H9 (cell line): ENCODE results near the gene GAK. TPM values are rescaled to one million over a fixed set of nuclear protein-coding genes. Genes with fewer than 3 reads are reported as not detected.

Experiments used
- DNase-seq: peaks from one replicate; pipeline ENCODE4 v3.0.0-alpha.2; 2017
- H2AFZ ChIP-seq: one replicate; pipeline ENCODE4 v1.6.1; 2013; ENCODE audit warnings: mild to moderate bottlenecking, low read length, control low read depth, moderate library complexity
- H2AK5ac ChIP-seq: 2 replicates; pipeline ENCODE4 v1.6.1; 2013; ENCODE audit warnings: low read length, control low read depth, mixed read lengths; ENCODE audit not compliant: insufficient read length
- H2BK120ac ChIP-seq: one replicate; pipeline ENCODE4 v1.6.1; 2013; ENCODE audit warnings: low read depth, mild to moderate bottlenecking, low read length, control low read depth, inconsistent platforms; ENCODE audit not compliant: poor library complexity, severe bottlenecking
- H2BK12ac ChIP-seq: 2 replicates; pipeline ENCODE4 v1.6.1; 2013; ENCODE audit warnings: low read length, control low read depth, mixed read lengths, low read depth; ENCODE audit not compliant: insufficient read length
- H2BK15ac ChIP-seq: 2 replicates; pipeline ENCODE4 v1.6.1; 2013; ENCODE audit warnings: low read depth, low read length, control low read depth
- H2BK20ac ChIP-seq: one replicate; pipeline ENCODE4 v1.6.1; 2013; ENCODE audit warnings: low read depth, mild to moderate bottlenecking, low read length, control low read depth, inconsistent platforms; ENCODE audit not compliant: poor library complexity, severe bottlenecking
- H2BK5ac ChIP-seq: 2 replicates; pipeline ENCODE4 v1.6.1; 2013; ENCODE audit warnings: low read length, control low read depth, mixed read lengths; ENCODE audit not compliant: insufficient read length
- H3K14ac ChIP-seq: 2 replicates; pipeline ENCODE4 v1.6.1; 2013; ENCODE audit warnings: low read length, control low read depth; ENCODE audit not compliant: insufficient read depth
- H3K18ac ChIP-seq: 2 replicates; pipeline ENCODE4 v1.6.1; 2013; ENCODE audit warnings: low read depth, mild to moderate bottlenecking, mixed read lengths, low read length, control low read depth; ENCODE audit not compliant: insufficient read length
- H3K23ac ChIP-seq: 2 replicates; pipeline ENCODE4 v1.6.1; 2013; ENCODE audit warnings: low read length, control low read depth, mixed read lengths, low read depth; ENCODE audit not compliant: insufficient read length
- H3K23me2 ChIP-seq: 2 replicates; pipeline ENCODE4 v1.6.1; 2013; ENCODE audit warnings: low read depth, mild to moderate bottlenecking, mixed read lengths, low read length, control low read depth; ENCODE audit not compliant: insufficient read length, poor library complexity, severe bottlenecking
- H3K27ac ChIP-seq: 2 replicates; pipeline ENCODE4 v1.5.1; 2013; ENCODE audit warnings: low read length, control low read depth, mixed read lengths, low read depth; ENCODE audit not compliant: insufficient read length
- H3K27me3 ChIP-seq: 2 replicates; pipeline ENCODE4 v1.6.1; 2013; ENCODE audit warnings: low read length, control low read depth, inconsistent platforms; ENCODE audit not compliant: insufficient read depth
- H3K4ac ChIP-seq: 2 replicates; pipeline ENCODE4 v1.6.1; 2013; ENCODE audit warnings: low read depth, mild to moderate bottlenecking, control low read depth, inconsistent platforms, low read length, moderate library complexity
- H3K4me1 ChIP-seq: 2 replicates; pipeline ENCODE4 v1.6.1; 2013; ENCODE audit warnings: low read length, control low read depth, inconsistent platforms; ENCODE audit not compliant: insufficient read depth
- H3K4me2 ChIP-seq: 2 replicates; pipeline ENCODE4 v1.6.1; 2013; ENCODE audit warnings: low read length, control low read depth, mixed read lengths; ENCODE audit not compliant: insufficient read length, insufficient read depth
- H3K56ac ChIP-seq: 2 replicates; pipeline ENCODE4 v1.6.1; 2013; ENCODE audit warnings: low read depth, mild to moderate bottlenecking, mixed read lengths, low read length, control low read depth; ENCODE audit not compliant: insufficient read length
- H3K79me1 ChIP-seq: 2 replicates; pipeline ENCODE4 v1.6.1; 2013; ENCODE audit warnings: low read depth, mild to moderate bottlenecking, moderate library complexity, low read length, control low read depth, inconsistent platforms; ENCODE audit not compliant: insufficient read depth, poor library complexity, severe bottlenecking
- H3K79me2 ChIP-seq: 2 replicates; pipeline ENCODE4 v1.6.1; 2013; ENCODE audit warnings: low read length, control low read depth, inconsistent platforms; ENCODE audit not compliant: insufficient read depth
- H3K9ac ChIP-seq: 2 replicates; pipeline ENCODE4 v1.6.1; 2013; ENCODE audit warnings: low read length, control low read depth, mixed read lengths; ENCODE audit not compliant: insufficient read length; ENCODE audit errors: extremely low read depth
- H3K9me3 ChIP-seq: one replicate; pipeline ENCODE4 v1.6.1; 2013; ENCODE audit warnings: low read depth, low read length, inconsistent platforms; ENCODE audit not compliant: control insufficient read depth
- H3T11ph ChIP-seq: one replicate; pipeline ENCODE4 v1.6.1; 2013; ENCODE audit warnings: mild to moderate bottlenecking, low read length, control low read depth, inconsistent platforms
- H4K20me1 ChIP-seq: one replicate; pipeline ENCODE4 v1.6.1; 2013; ENCODE audit not compliant: control insufficient read depth, insufficient read length, insufficient read depth
- H4K5ac ChIP-seq: 2 replicates; pipeline ENCODE4 v1.6.1; 2013; ENCODE audit warnings: low read depth, mild to moderate bottlenecking, mixed read lengths, low read length, control low read depth; ENCODE audit not compliant: insufficient read length
- H4K8ac ChIP-seq: replicated peaks from 2 replicates; pipeline ENCODE4 v1.6.1; 2013; ENCODE audit warnings: low read length, control low read depth, mixed read lengths, low read depth; ENCODE audit not compliant: insufficient read length
- H4K91ac ChIP-seq: 2 replicates; pipeline ENCODE4 v1.6.1; 2013; ENCODE audit warnings: low read depth, mild to moderate bottlenecking, moderate library complexity, mixed read lengths, low read length, control low read depth; ENCODE audit not compliant: insufficient read length
- H3K27ac Mint-ChIP-seq, 3 experiments: 2 replicates in 2 of 3; 3 replicates in 1 of 3; pipeline ENCODE4 v1.8.0; 2020 to 2021; ENCODE audit warnings: mixed read lengths in 3 of 3, mild to moderate bottlenecking in 1 of 3, moderate library complexity in 1 of 3
- H3K27me3 Mint-ChIP-seq: 2 replicates; pipeline ENCODE4 v1.8.0; 2021; ENCODE audit warnings: low read depth, mild to moderate bottlenecking, moderate library complexity, mixed read lengths
- H3K36me3 Mint-ChIP-seq, 3 experiments: 2 replicates in 2 of 3; 3 replicates in 1 of 3; pipeline ENCODE4 v1.8.0; 2020 to 2021; ENCODE audit warnings: low read depth in 3 of 3, mixed read lengths in 3 of 3; ENCODE audit not compliant: insufficient read depth in 1 of 3
- H3K4me1 Mint-ChIP-seq, 2 experiments: 2 replicates each; pipeline ENCODE4 v1.8.0; 2020; ENCODE audit warnings: mixed read lengths in 2 of 2
- H3K4me3 Mint-ChIP-seq, 2 experiments: 2 replicates in 1 of 2; 3 replicates in 1 of 2; pipeline ENCODE4 v1.8.0; 2020 to 2021; ENCODE audit warnings: mild to moderate bottlenecking in 2 of 2, mixed read lengths in 2 of 2, moderate library complexity in 1 of 2
- H3K9me3 Mint-ChIP-seq, 2 experiments: 2 replicates in 1 of 2; 3 replicates in 1 of 2; pipeline ENCODE4 v1.8.0; 2020; ENCODE audit warnings: mild to moderate bottlenecking in 2 of 2, mixed read lengths in 2 of 2, moderate library complexity in 1 of 2
- WGBS: extraction: QIAGEN DNeasy Blood & Tissue Kit; methylation state at CpG from one replicate; pipeline ENCODE4 v1.1.7; 2013; ENCODE audit warnings: missing lambda C conversion rate, low lambda C conversion rate, mixed read lengths; ENCODE audit not compliant: insufficient read length; ENCODE audit errors: extremely low coverage; 5-methylcytosine and 5-hydroxymethylcytosine counted together
- total RNA-seq: library from RNA; stranded (reverse); gene quantifications from 2 replicates; pipeline ENCODE4 v1.2.1, GENCODE V29; 2021
- TF ChIP-seq, protein P1 (sequence below): fragments of 200-600 bp; sonication (generic); conservative IDR thresholded peaks from 3 replicates; pipeline ENCODE4 v1.8.0; 2021; ENCODE audit warnings: antibody characterized with exemption, mild to moderate bottlenecking

Gene GAK
- total RNA-seq, 1 experiment from 2014 or later, result 80.7 TPM

DNA sequence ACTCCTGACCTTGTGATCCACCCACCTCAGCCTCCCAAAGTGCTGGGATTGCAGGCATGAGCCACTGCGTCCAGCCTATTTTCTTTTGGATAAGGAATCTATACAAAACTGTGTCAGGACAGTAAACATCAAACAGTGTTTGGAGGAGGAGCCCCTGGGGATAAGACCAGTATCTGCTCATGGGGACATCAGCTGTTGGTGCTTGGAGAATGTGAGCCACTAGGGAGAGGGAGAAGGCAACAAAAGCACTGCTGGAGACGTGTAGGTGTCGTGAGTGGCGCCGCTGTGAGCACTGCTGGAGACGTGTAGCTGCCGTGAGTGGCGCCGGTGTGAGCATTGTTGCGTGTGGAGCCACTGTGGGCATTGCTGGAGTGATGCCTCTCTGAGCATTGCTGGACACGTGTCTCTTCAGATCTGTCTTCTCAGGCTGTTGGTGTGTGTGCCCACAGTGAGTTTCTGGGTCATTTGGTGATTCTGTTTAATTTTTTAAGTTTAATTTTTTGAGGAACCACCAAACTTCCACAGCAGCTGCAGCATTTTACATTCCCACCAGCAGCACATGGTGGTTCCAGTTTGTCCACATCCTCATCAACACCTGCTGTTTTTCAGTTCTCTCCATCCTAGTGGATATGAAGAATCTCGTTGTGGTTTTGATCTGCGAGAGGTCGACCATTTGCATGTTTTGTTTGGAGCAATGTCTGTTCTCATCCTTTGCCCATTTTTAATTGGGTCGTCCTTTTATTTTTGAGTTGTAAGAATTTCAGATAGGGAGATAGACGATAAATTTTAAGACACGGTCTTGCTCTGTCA is 22.3 kb upstream of the GAK start:
- H3K27me3 ChIP-seq, result no peaks in the 10 kb centered on the region
- H3K4me2 ChIP-seq, result no peak overlapping the region
- H3K27ac ChIP-seq, result no peak overlapping the region
- no peaks in the 10 kb centered on the region for H3K9me3 ChIP-seq
- Mint-ChIP-seq H3K9me3 (no peaks in the 10 kb centered on the region), H3K27me3 (no peaks in the 10 kb centered on the region), H3K27ac (no peak overlapping the region; a peak in 1 of 7 replicates), H3K36me3 (peaks cover 0 to 5% (median 0%) of the 10 kb centered on the region in 3 experiments; a peak in 2 of 7 replicates), H3K4me1 (peaks cover 2 to 7% of the 10 kb centered on the region in 2 experiments; a peak in 3 of 4 replicates), H3K4me3 (no peak overlapping the region)
- no peak overlapping the region for H3K4ac ChIP-seq
- H2AK5ac ChIP-seq, result no peak overlapping the region
- no peak overlapping the region for H3K14ac ChIP-seq
- H3K79me2 ChIP-seq, result no peaks in the 10 kb centered on the region
- H3K4me1 ChIP-seq, result no peaks in the 10 kb centered on the region
- no peak overlapping the region for H3K18ac ChIP-seq
- WGBS, result no CpG with 5 or more reads among the region's 17 CpGs
- no peak overlapping the region for H2AFZ ChIP-seq
- H3K23me2 ChIP-seq, result no peaks in the 10 kb centered on the region
- H2BK5ac ChIP-seq, result no peak overlapping the region
- H4K8ac ChIP-seq, result no peak overlapping the region
- no peaks in the 10 kb centered on the region for H3K79me1 ChIP-seq
- TF ChIP-seq, protein P1, sequence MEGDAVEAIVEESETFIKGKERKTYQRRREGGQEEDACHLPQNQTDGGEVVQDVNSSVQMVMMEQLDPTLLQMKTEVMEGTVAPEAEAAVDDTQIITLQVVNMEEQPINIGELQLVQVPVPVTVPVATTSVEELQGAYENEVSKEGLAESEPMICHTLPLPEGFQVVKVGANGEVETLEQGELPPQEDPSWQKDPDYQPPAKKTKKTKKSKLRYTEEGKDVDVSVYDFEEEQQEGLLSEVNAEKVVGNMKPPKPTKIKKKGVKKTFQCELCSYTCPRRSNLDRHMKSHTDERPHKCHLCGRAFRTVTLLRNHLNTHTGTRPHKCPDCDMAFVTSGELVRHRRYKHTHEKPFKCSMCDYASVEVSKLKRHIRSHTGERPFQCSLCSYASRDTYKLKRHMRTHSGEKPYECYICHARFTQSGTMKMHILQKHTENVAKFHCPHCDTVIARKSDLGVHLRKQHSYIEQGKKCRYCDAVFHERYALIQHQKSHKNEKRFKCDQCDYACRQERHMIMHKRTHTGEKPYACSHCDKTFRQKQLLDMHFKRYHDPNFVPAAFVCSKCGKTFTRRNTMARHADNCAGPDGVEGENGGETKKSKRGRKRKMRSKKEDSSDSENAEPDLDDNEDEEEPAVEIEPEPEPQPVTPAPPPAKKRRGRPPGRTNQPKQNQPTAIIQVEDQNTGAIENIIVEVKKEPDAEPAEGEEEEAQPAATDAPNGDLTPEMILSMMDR, result no peak
- no peak overlapping the region for H2BK120ac ChIP-seq
- H4K5ac ChIP-seq, result no peak overlapping the region
- H4K20me1 ChIP-seq, result no peaks in the 10 kb centered on the region
- H2BK15ac ChIP-seq, result no peak overlapping the region
- no peak overlapping the region for H3K23ac ChIP-seq
- H4K91ac ChIP-seq, result no peak overlapping the region
- no peak for DNase-seq
- no peak overlapping the region for H3T11ph ChIP-seq
- H3K56ac ChIP-seq, result no peak overlapping the region
- no peak overlapping the region for H3K9ac ChIP-seq
- H2BK20ac ChIP-seq, result no peak overlapping the region
- no peak overlapping the region for H2BK12ac ChIP-seq
